Upper lobe of left lung (tissue), 4 donors: ENCODE data around the gene EML1.

Source experiments
- EP300 ChIP-seq, 4 donors: sonication (generic); formaldehyde crosslinking; IDR thresholded peaks; one replicate each; pipeline ENCODE4 v1.5.1; 2017; ENCODE audit warnings: antibody characterized with exemption in 4 of 4, control low read depth in 2 of 4
- POLR2A ChIP-seq, 4 donors: fragments of 450-650 bp; IDR thresholded peaks; one replicate each; pipeline ENCODE4 v1.5.1; 2016 to 2017; ENCODE audit warnings: antibody characterized with exemption in 4 of 4, mild to moderate bottlenecking in 2 of 4
- POLR2AphosphoS5 ChIP-seq, 2 donors: sonication (generic); formaldehyde crosslinking; IDR thresholded peaks; one replicate each; pipeline ENCODE4 v1.5.1; 2017; ENCODE audit warnings: antibody characterized with exemption in 2 of 2
- TF ChIP-seq, protein P1 (sequence below), 6 experiments: fragments of 450-650 bp in 4 of 6; fragments of 200-600 bp in 2 of 6; sonication (generic) in 2 of 6; IDR thresholded peaks; one replicate each; pipeline ENCODE4 v1.5.1; 2016 to 2019; ENCODE audit warnings: antibody characterized with exemption in 6 of 6

- TF ChIP-seq, protein P1, sequence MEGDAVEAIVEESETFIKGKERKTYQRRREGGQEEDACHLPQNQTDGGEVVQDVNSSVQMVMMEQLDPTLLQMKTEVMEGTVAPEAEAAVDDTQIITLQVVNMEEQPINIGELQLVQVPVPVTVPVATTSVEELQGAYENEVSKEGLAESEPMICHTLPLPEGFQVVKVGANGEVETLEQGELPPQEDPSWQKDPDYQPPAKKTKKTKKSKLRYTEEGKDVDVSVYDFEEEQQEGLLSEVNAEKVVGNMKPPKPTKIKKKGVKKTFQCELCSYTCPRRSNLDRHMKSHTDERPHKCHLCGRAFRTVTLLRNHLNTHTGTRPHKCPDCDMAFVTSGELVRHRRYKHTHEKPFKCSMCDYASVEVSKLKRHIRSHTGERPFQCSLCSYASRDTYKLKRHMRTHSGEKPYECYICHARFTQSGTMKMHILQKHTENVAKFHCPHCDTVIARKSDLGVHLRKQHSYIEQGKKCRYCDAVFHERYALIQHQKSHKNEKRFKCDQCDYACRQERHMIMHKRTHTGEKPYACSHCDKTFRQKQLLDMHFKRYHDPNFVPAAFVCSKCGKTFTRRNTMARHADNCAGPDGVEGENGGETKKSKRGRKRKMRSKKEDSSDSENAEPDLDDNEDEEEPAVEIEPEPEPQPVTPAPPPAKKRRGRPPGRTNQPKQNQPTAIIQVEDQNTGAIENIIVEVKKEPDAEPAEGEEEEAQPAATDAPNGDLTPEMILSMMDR (IDR thresholded peaks at IDR 0.05) = no peak
- no peak for TF ChIP-seq POLR2A (IDR thresholded peaks at IDR 0.05)
- TF ChIP-seq POLR2AphosphoS5 (IDR thresholded peaks at IDR 0.05) = no peak
- no peak for TF ChIP-seq EP300 (IDR thresholded peaks at IDR 0.05)
Measured at GRCh38 chr14:99972748-99973466, 179.7 kb downstream of the EML1 start.
